Endothelial cell of umbilical vein (primary cell): Measurements from ENCODE around the gene MAPK8IP2. TPM values are rescaled to one million over a fixed set of nuclear protein-coding genes. Genes with fewer than 3 reads are reported as not detected.

Experiments used
- BruUV-seq: library from RNA; stranded (reverse); fragments of 400-500 nt; replicated peaks from 2 replicates; lab custom pipeline; 2021; lab: Mats Ljungman, UMichigan
- CTCF ChIA-PET: fragments of 300-600, 350-600 bp; sonication (Branson Sonifier 250); formaldehyde crosslinking; loops from one replicate; lab custom pipeline; 2021; ENCODE audit warnings: antibody characterized with exemption, inconsistent platforms; lab: Charles Lee
- POLR2A ChIA-PET: fragments of 300-600, 350-600 bp; sonication (Branson Sonifier 250); formaldehyde crosslinking; loops from one replicate; lab custom pipeline; 2021; ENCODE audit warnings: antibody characterized with exemption, inconsistent platforms; lab: Charles Lee
- DNase-seq: peaks from one replicate; pipeline ENCODE4 v3.0.0-alpha.2; 2011; ENCODE audit warnings: low read depth, low spot score
- FAIRE-seq: peaks from 2 replicates; lab custom pipeline; 2011; peaks lifted over from hg19 to GRCh38; lab: Jason Lieb, UNC
- H2AFZ ChIP-seq: 2 replicates; pipeline ENCODE4 v1.6.0; 2012; ENCODE audit warnings: low read depth, low read length, control low read depth, inconsistent platforms
- H3K27ac ChIP-seq: 2 replicates; pipeline ENCODE4 v1.5.1; 2011; ENCODE audit warnings: low read depth, mild to moderate bottlenecking, control low read depth, low read length, moderate library complexity; ENCODE audit not compliant: insufficient read depth
- H3K27me3 ChIP-seq, 2 experiments: 2 replicates each; pipeline versions ENCODE4 v1.6.0 to v1.6.1; 2011; ENCODE audit warnings: low read length in 2 of 2, mixed read lengths in 1 of 2; ENCODE audit not compliant: control insufficient read depth in 2 of 2, insufficient read depth in 2 of 2
- H3K36me3 ChIP-seq, 2 experiments: 2 replicates in 1 of 2; 3 replicates in 1 of 2; pipeline ENCODE4 v1.5.1; 2011; ENCODE audit warnings: low read length in 2 of 2, mild to moderate bottlenecking in 1 of 2, moderate library complexity in 1 of 2; ENCODE audit not compliant: control insufficient read depth in 2 of 2, insufficient read depth in 2 of 2; ENCODE audit errors: extremely low read depth in 1 of 2
- H3K4me1 ChIP-seq: 3 replicates; pipeline ENCODE4 v1.5.1; 2011; ENCODE audit warnings: mild to moderate bottlenecking, low read length; ENCODE audit not compliant: control insufficient read depth, insufficient read depth; ENCODE audit errors: extremely low read depth
- H3K4me2 ChIP-seq: 2 replicates; pipeline ENCODE4 v1.6.1; 2011; ENCODE audit warnings: low read length, control low read depth, mixed read lengths; ENCODE audit not compliant: insufficient read depth
- H3K4me3 ChIP-seq, 3 experiments: fragments of 200-600 bp in 1 of 3; sonication (generic), shearing (Covaris generic) in 1 of 3; replicated peaks in 1 of 3; 2 replicates each; pipeline ENCODE4 v1.5.1; 2011 to 2016; ENCODE audit warnings: control low read depth in 3 of 3, low read length in 3 of 3, mild to moderate bottlenecking in 2 of 3, inconsistent platforms in 1 of 3, low read depth in 1 of 3, moderate library complexity in 1 of 3; ENCODE audit not compliant: insufficient read depth in 1 of 3
- H3K79me2 ChIP-seq: 2 replicates; pipeline ENCODE4 v1.6.0; 2012; ENCODE audit warnings: low read length, inconsistent platforms; ENCODE audit not compliant: control insufficient read depth, insufficient read depth
- H3K9ac ChIP-seq: replicated peaks from 2 replicates; pipeline ENCODE3; 2011; ENCODE audit warnings: low read length, control low read depth; ENCODE audit not compliant: insufficient read depth; ENCODE audit errors: extremely low read depth
- H3K9me1 ChIP-seq: replicated peaks from 3 replicates; pipeline ENCODE4 v1.6.0; 2011; ENCODE audit warnings: mild to moderate bottlenecking, low read length; ENCODE audit not compliant: control insufficient read depth, insufficient read depth; ENCODE audit errors: extremely low read depth
- H3K9me3 ChIP-seq: replicated peaks from 2 replicates; pipeline ENCODE4 v1.5.1; 2012; ENCODE audit warnings: low read length, inconsistent platforms; ENCODE audit not compliant: control insufficient read depth, insufficient read depth
- H4K20me1 ChIP-seq: replicated peaks from 2 replicates; pipeline ENCODE3; 2011; ENCODE audit warnings: mild to moderate bottlenecking, low read length; ENCODE audit not compliant: control insufficient read depth, insufficient read depth; ENCODE audit errors: extremely low read depth
- CTCF ChIP-seq, 2 donors: IDR thresholded peaks; 1 replicate in 1 of 2; 2 replicates in 1 of 2; pipeline ENCODE4 v1.5.1; 2011; ENCODE audit warnings: low read length in 2 of 2, mild to moderate bottlenecking in 2 of 2, moderate library complexity in 2 of 2, control low read depth in 1 of 2, inconsistent platforms in 1 of 2, low read depth in 1 of 2; ENCODE audit not compliant: insufficient read depth in 1 of 2; ENCODE audit errors: extremely low read depth in 1 of 2
- EZH2 ChIP-seq: IDR thresholded peaks from 2 replicates; pipeline ENCODE4 v1.6.1; 2012; ENCODE audit warnings: borderline replicate concordance, low read depth, mild to moderate bottlenecking, moderate library complexity, low read length, inconsistent platforms; ENCODE audit not compliant: severe bottlenecking
- FOS ChIP-seq: IDR thresholded peaks from 2 replicates; pipeline ENCODE4 v1.6.1; 2011; ENCODE audit warnings: mild to moderate bottlenecking, low read length, moderate library complexity, borderline replicate concordance; ENCODE audit not compliant: insufficient read depth
- GATA2 ChIP-seq: IDR thresholded peaks from 2 replicates; pipeline ENCODE4 v1.7.0; 2011; ENCODE audit warnings: low read depth, mild to moderate bottlenecking, moderate library complexity, mixed read lengths, low read length; ENCODE audit not compliant: insufficient read length, insufficient read depth
- JUN ChIP-seq: IDR thresholded peaks from 2 replicates; pipeline ENCODE4 v1.6.1; 2011; ENCODE audit warnings: borderline replicate concordance, low read depth; ENCODE audit not compliant: insufficient read length, insufficient read depth
- MAX ChIP-seq: IDR thresholded peaks from 2 replicates; pipeline ENCODE4 v1.6.1; 2011; ENCODE audit not compliant: insufficient read depth, insufficient read length
- MYC ChIP-seq: IDR thresholded peaks from one replicate; pipeline ENCODE4 v1.6.1; 2011; ENCODE audit warnings: mild to moderate bottlenecking, low read depth, low read length
- POLR2A ChIP-seq: IDR thresholded peaks from 2 replicates; pipeline ENCODE4 v1.6.1; 2012; ENCODE audit warnings: low read depth, mild to moderate bottlenecking, control low read depth, low read length
- POLR2AphosphoS5 ChIP-seq: IDR thresholded peaks from 2 replicates; pipeline ENCODE4 v1.6.1; 2012; ENCODE audit warnings: low read depth, mild to moderate bottlenecking, control low read depth, low read length, moderate library complexity; ENCODE audit not compliant: insufficient read depth
- dilution Hi-C: fragments of 300-500 bp; cut with MboI; formaldehyde crosslinking; loops from one replicate; pipeline ENCODE4 v1.15.0; 2019; ENCODE audit warnings: low sequenced_read_pairs; ENCODE audit not compliant: extremely low pct_ligation_motif_present
- intact Hi-C: fragments of 100-400 bp; cut with micrococcal nuclease; formaldehyde crosslinking; loops from one replicate; pipeline ENCODE4 v1.10.0; 2022
- polyA plus RNA-seq, 4 experiments: library from polyadenylated mRNA; depleted of rRNA in 3 of 4; stranded (reverse) in 3 of 4; unstranded in 1 of 4; fragments of >200 nt; gene quantifications; 2 replicates each; pipeline versions ENCODE4 v1.2.1 to v1.2.3, GENCODE V29; 2011 to 2012; ENCODE audit warnings: missing spikeins in 1 of 4
- total RNA-seq: library from RNA; stranded (reverse); gene quantifications from 2 replicates; pipeline ENCODE4 v1.2.3, GENCODE V29; 2021

The MAPK8IP2 gene
- total and polyA plus RNA-seq, 2 donors (not counting 3 experiments of a cell fraction or from before 2014, with no cell fraction given): 0.21 to 0.31 TPM

GRCh38 chr22:50595189-50595588 is 5.4 kb upstream of the MAPK8IP2 start:
- TF ChIP-seq GATA2: no peak
- no peak for TF ChIP-seq POLR2A
- DNase-seq (no peak), FAIRE-seq (no peak)
- dilution Hi-C loops (no loop called here), intact Hi-C loops (no loop called here)
- no peaks in the 10 kb centered on the region for H3K9me1 ChIP-seq
- H3K27me3 ChIP-seq: peaks cover 7 to 15% of the 10 kb centered on the region in 2 experiments
- H3K36me3 ChIP-seq: no peaks in the 10 kb centered on the region
- H2AFZ ChIP-seq: no peak overlapping the region
- no peak overlapping the region for H3K9ac ChIP-seq
- ChIA-PET CTCF (no interaction called here), POLR2A (no interaction called here)
- no peak overlapping the region for H3K27ac ChIP-seq
- no peaks in the 10 kb centered on the region for H3K9me3 ChIP-seq
- no peak overlapping the region for H3K4me3 ChIP-seq
- H3K4me2 ChIP-seq: no peak overlapping the region
- H3K79me2 ChIP-seq: no peaks in the 10 kb centered on the region
- no peaks in the 10 kb centered on the region for H4K20me1 ChIP-seq
- no peaks in the 10 kb centered on the region for H3K4me1 ChIP-seq
- no TSS peak for BruUV-seq

- no peaks in the 10 kb centered on the region for H3K9me1 ChIP-seq
- DNase-seq (no peak), FAIRE-seq (no peak)
- H3K27me3 ChIP-seq: peaks cover 8 to 20% of the 10 kb centered on the region in 2 experiments
- H3K4me1 ChIP-seq: no peaks in the 10 kb centered on the region
- no peak overlapping the region for H3K4me3 ChIP-seq
- no peaks in the 10 kb centered on the region for H3K9me3 ChIP-seq
- H3K27ac ChIP-seq: no peak overlapping the region
- intact Hi-C loops (no loop called here), dilution Hi-C loops (no loop called here)
- no peaks in the 10 kb centered on the region for H3K79me2 ChIP-seq
- no peak for TF ChIP-seq MYC
- TF ChIP-seq FOS: no peak
- TF ChIP-seq POLR2A: no peak
- TF ChIP-seq POLR2AphosphoS5: no peak
- no peak for TF ChIP-seq EZH2
- no peak for TF ChIP-seq JUN
- TF ChIP-seq MAX: no peak
- TF ChIP-seq GATA2: no peak
- no peak for TF ChIP-seq CTCF (IDR thresholded peaks at IDR 0.05; ENCODE audit: extremely low read depth in 1 of 2, insufficient read depth in 1 of 2, low read depth in 1 of 2, low read length in 2 of 2)
- H4K20me1 ChIP-seq: no peaks in the 10 kb centered on the region
- no TSS peak for BruUV-seq
- CTCF ChIA-PET: no interaction called here
- H3K36me3 ChIP-seq: no peaks in the 10 kb centered on the region
- no peak overlapping the region for H3K9ac ChIP-seq
- no peak overlapping the region for H3K4me2 ChIP-seq
- no peak overlapping the region for H2AFZ ChIP-seq
- POLR2A ChIA-PET: no interaction called here
These were observed 3.5 kb upstream of the MAPK8IP2 start for GRCh38 chr22:50597097-50597496.
